GM23338 (cell line): ENCODE data around the gene TMEM185B. TPM values are rescaled to one million over a fixed set of nuclear protein-coding genes. Genes with fewer than 3 reads are reported as not detected.
"Not testable (repeated sequence)": the region's sequence is repeated elsewhere in the genome, so short reads cannot be mapped to it uniquely, and the experiment has no call there.

Experiments used
- ATAC-seq: fragments of 200-7000 bp; cut with Tn5 transposase; 3 replicates; pipeline ENCODE4 v1.9.1; 2020
- DNase-seq: peaks from one replicate; pipeline ENCODE4 v3.0.0-alpha.2; 2015; ENCODE audit warnings: low spot score
- H2AFZ ChIP-seq: fragments of 200-600 bp; sonication (generic); 2 replicates; pipeline ENCODE4 v1.8.0; 2016; ENCODE audit warnings: antibody characterized with exemption, mild to moderate bottlenecking, moderate library complexity
- H3F3A ChIP-seq: fragments of 200-600 bp; sonication (generic); replicated peaks from 2 replicates; pipeline ENCODE4 v1.8.0; 2017; ENCODE audit warnings: antibody characterized with exemption, mixed run types, low read depth
- H3K27ac ChIP-seq: fragments of 200-600 bp; sonication (generic); 2 replicates; pipeline ENCODE4 v1.6.1; 2016; ENCODE audit warnings: low read depth
- H3K27me3 ChIP-seq: fragments of 200-600 bp; sonication (generic); 2 replicates; pipeline ENCODE4 v1.8.0; 2016; ENCODE audit warnings: mild to moderate bottlenecking, mixed run types, moderate library complexity; ENCODE audit not compliant: insufficient read depth
- H3K36me3 ChIP-seq: fragments of 200-600 bp; sonication (generic); 2 replicates; pipeline ENCODE4 v1.8.0; 2016; ENCODE audit warnings: mild to moderate bottlenecking; ENCODE audit not compliant: insufficient read depth
- H3K4me1 ChIP-seq: fragments of 200-600 bp; sonication (generic); 2 replicates; pipeline ENCODE4 v1.8.0; 2016; ENCODE audit warnings: mild to moderate bottlenecking, moderate library complexity; ENCODE audit not compliant: insufficient read depth
- H3K4me2 ChIP-seq: fragments of 200-600 bp; sonication (generic); 2 replicates; pipeline ENCODE4 v1.7.1; 2017; ENCODE audit warnings: mixed run types
- H3K4me3 ChIP-seq: fragments of 200-600 bp; sonication (generic); 2 replicates; pipeline ENCODE4 v1.6.1; 2016; ENCODE audit warnings: mixed run types
- H3K79me2 ChIP-seq: fragments of 200-600 bp; sonication (generic); replicated peaks from 2 replicates; pipeline ENCODE4 v1.8.0; 2017; ENCODE audit warnings: mild to moderate bottlenecking; ENCODE audit not compliant: insufficient read depth
- H3K9me2 ChIP-seq: fragments of 200-600 bp; sonication (generic); 2 replicates; pipeline ENCODE4 v1.8.0; 2017; ENCODE audit not compliant: insufficient read depth
- H4K20me1 ChIP-seq: fragments of 200-600 bp; sonication (generic); replicated peaks from 2 replicates; pipeline ENCODE4 v1.8.0; 2017; ENCODE audit warnings: mild to moderate bottlenecking; ENCODE audit not compliant: insufficient read depth
- H3K27ac Mint-ChIP-seq: 2 replicates; pipeline ENCODE4 v1.8.0; 2020; ENCODE audit warnings: inconsistent platforms, mild to moderate bottlenecking, moderate library complexity, mixed read lengths
- H3K27me3 Mint-ChIP-seq: 3 replicates; pipeline ENCODE4 v1.8.0; 2022; ENCODE audit warnings: low read depth, mild to moderate bottlenecking, moderate library complexity, mixed read lengths, inconsistent platforms; ENCODE audit not compliant: insufficient read depth, poor library complexity
- H3K36me3 Mint-ChIP-seq: 3 replicates; pipeline ENCODE4 v1.8.0; 2021; ENCODE audit warnings: low read depth, mild to moderate bottlenecking, inconsistent platforms, moderate library complexity, mixed read lengths
- H3K4me1 Mint-ChIP-seq: 3 replicates; pipeline ENCODE4 v1.8.0; 2020; ENCODE audit warnings: mild to moderate bottlenecking, inconsistent platforms, mixed read lengths
- H3K4me3 Mint-ChIP-seq: 3 replicates; pipeline ENCODE4 v1.8.0; 2021; ENCODE audit warnings: moderate library complexity, mild to moderate bottlenecking, inconsistent platforms, mixed read lengths
- H3K9me3 Mint-ChIP-seq: 3 replicates; pipeline ENCODE4 v1.8.0; 2020; ENCODE audit warnings: moderate library complexity, mild to moderate bottlenecking, inconsistent platforms, mixed read lengths
- CREB1 ChIP-seq: fragments of 250-450 bp; sonication (Bioruptor Pico); IDR thresholded peaks from 2 replicates; pipeline ENCODE4 v1.5.0; 2020; ENCODE audit warnings: low read depth, mild to moderate bottlenecking, moderate library complexity
- CTCF ChIP-seq, 2 experiments: fragments of 200-600 bp in 1 of 2; sonication (generic) in 1 of 2; conservative IDR thresholded peaks; 2 replicates each; pipeline versions ENCODE4 v1.5.1 to v1.6.1; 2016 to 2017; ENCODE audit warnings: antibody characterized with exemption in 2 of 2, low read depth in 2 of 2, mild to moderate bottlenecking in 2 of 2, moderate library complexity in 1 of 2
- ETS1 ChIP-seq: IDR thresholded peaks from 2 replicates; pipeline ENCODE4 v1.6.1; 2016; ENCODE audit warnings: antibody characterized with exemption
- REST ChIP-seq: IDR thresholded peaks from one replicate; pipeline ENCODE4 v1.6.1; 2018; ENCODE audit warnings: antibody characterized with exemption; ENCODE audit not compliant: unreplicated experiment
- polyA plus RNA-seq: library from polyadenylated mRNA; unstranded; fragments of >200 nt; fragmentation: Nextera tagmentation; extraction: Ambion mirVana; gene quantifications from 2 replicates; pipeline ENCODE4 v1.2.1, GENCODE V29; 2016
- total RNA-seq: library from RNA; depleted of rRNA; stranded (reverse); fragments of >200 nt; shearing (Covaris generic); gene quantifications from 2 replicates; pipeline ENCODE4 v1.2.3, GENCODE V29; 2014

The TMEM185B gene
- total and polyA plus RNA-seq, 2 experiments from 2014 or later = 3.9 to 24.4 TPM

GRCh38 chr2:120204022-120204405, 19.2 kb downstream of the TMEM185B start:
- H3K9me2 ChIP-seq = no peaks in the 10 kb centered on the region
- no peaks in the 10 kb centered on the region for H3K4me1 ChIP-seq
- H3K27ac ChIP-seq = no peak overlapping the region
- H3K27ac Mint-ChIP-seq = no peak overlapping the region
- H3K79me2 ChIP-seq = no peaks in the 10 kb centered on the region
- H3K9me3 Mint-ChIP-seq = peaks cover under 1% of the 10 kb centered on the region; the same call in 2 of the 3 replicates
- no peak overlapping the region for H3K4me3 ChIP-seq
- H3K27me3 ChIP-seq = no peaks in the 10 kb centered on the region
- H3K4me2 ChIP-seq = no peak overlapping the region
- TF ChIP-seq CREB1 = no peak
- peak in 1 of 2 experiments; percentile 41; a peak in 3 of 4 replicates for TF ChIP-seq CTCF (conservative IDR thresholded peaks at IDR 0.05; ENCODE audit: low read depth in 2 of 2)
- no peak for TF ChIP-seq ETS1
- H3K27me3 Mint-ChIP-seq = peaks cover 10% of the 10 kb centered on the region
- peaks cover 5% of the 10 kb centered on the region for H3K4me1 Mint-ChIP-seq
- H4K20me1 ChIP-seq = no peaks in the 10 kb centered on the region; the same call in 1 of the 2 replicates
- no peaks in the 10 kb centered on the region for H3F3A ChIP-seq
- H3K4me3 Mint-ChIP-seq = no peak overlapping the region
- no peaks in the 10 kb centered on the region for H3K36me3 ChIP-seq
- DNase-seq (no peak), ATAC-seq (peak; percentile 62)
- H2AFZ ChIP-seq = no peak overlapping the region
- peaks cover under 1% of the 10 kb centered on the region; the same call in 1 of the 3 replicates for H3K36me3 Mint-ChIP-seq

- H3K27ac Mint-ChIP-seq = no peak overlapping the region
- no peak for TF ChIP-seq REST
- H3F3A ChIP-seq = no peaks in the 10 kb centered on the region
- peaks cover 3% of the 10 kb centered on the region; the same call in 1 of the 3 replicates for H3K36me3 Mint-ChIP-seq
- no peak overlapping the region for H3K4me3 Mint-ChIP-seq
- H3K27ac ChIP-seq = no peak overlapping the region
- H3K4me1 Mint-ChIP-seq = peaks cover 5% of the 10 kb centered on the region
- H3K36me3 ChIP-seq = no peaks in the 10 kb centered on the region
- no peaks in the 10 kb centered on the region for H3K79me2 ChIP-seq
- H3K4me3 ChIP-seq = no peak overlapping the region
- H3K4me2 ChIP-seq = no peak overlapping the region
- H3K9me2 ChIP-seq = no peaks in the 10 kb centered on the region
- peaks cover 3% of the 10 kb centered on the region for H3K9me3 Mint-ChIP-seq
- H4K20me1 ChIP-seq = no peaks in the 10 kb centered on the region; the same call in 1 of the 2 replicates
- peaks cover 10% of the 10 kb centered on the region for H3K27me3 Mint-ChIP-seq
- no peaks in the 10 kb centered on the region for H3K4me1 ChIP-seq
- no peak overlapping the region for H2AFZ ChIP-seq
- ATAC-seq = 0 out of 3 replicates have a peak, but pooled peaks have one; percentile 9
- no peaks in the 10 kb centered on the region for H3K27me3 ChIP-seq
- no peak for DNase-seq
Observed at GRCh38 chr2:120203251-120204021, 19.8 kb downstream of the TMEM185B start.

- not testable (repeated sequence) for H3K4me1 ChIP-seq, H2AFZ ChIP-seq, ATAC-seq, H3K4me1 Mint-ChIP-seq, H3K4me2 ChIP-seq, H4K20me1 ChIP-seq, H3K9me2 ChIP-seq, H3K27ac Mint-ChIP-seq, H3K27ac ChIP-seq, H3K36me3 Mint-ChIP-seq, H3K27me3 ChIP-seq, H3K27me3 Mint-ChIP-seq, H3K36me3 ChIP-seq, H3K4me3 ChIP-seq, H3K4me3 Mint-ChIP-seq, H3F3A ChIP-seq, DNase-seq, H3K79me2 ChIP-seq
- H3K9me3 Mint-ChIP-seq = peaks cover 11% of the 10 kb centered on the region
Observed at GRCh38 chr2:120199817-120200459, 23.3 kb downstream of the TMEM185B start.
